IMR-90 (cell line): ENCODE data around the gene E2F3.

Source experiments
- CEBPB ChIP-seq: IDR thresholded peaks from 2 replicates; pipeline ENCODE4 v1.6.1; 2012; ENCODE audit warnings: low read depth, low read length, improper control_type of control experiment
- CHD1 ChIP-seq: IDR thresholded peaks from 2 replicates; pipeline ENCODE4 v1.6.1; 2012; ENCODE audit warnings: low read depth, low read length, improper control_type of control experiment
- CTCF ChIP-seq: conservative IDR thresholded peaks from 2 replicates; pipeline ENCODE4 v1.5.1; 2012; ENCODE audit warnings: mild to moderate bottlenecking, low read depth, low read length, improper control_type of control experiment
- ELK1 ChIP-seq: fragments of 150-350 bp; IDR thresholded peaks from 2 replicates; pipeline ENCODE4 v1.6.1; 2016; ENCODE audit warnings: low read depth, mild to moderate bottlenecking, low read length, moderate library complexity, borderline replicate concordance
- FOS ChIP-seq: fragments of 150-350 bp; IDR thresholded peaks from 2 replicates; pipeline ENCODE4 v1.6.1; 2016; ENCODE audit warnings: low read depth, low read length
- MAFK ChIP-seq: IDR thresholded peaks from 2 replicates; pipeline ENCODE4 v1.6.1; 2012; ENCODE audit warnings: low read depth, low read length, improper control_type of control experiment
- MXI1 ChIP-seq: IDR thresholded peaks from 2 replicates; pipeline ENCODE4 v1.6.1; 2012; ENCODE audit warnings: low read depth, mild to moderate bottlenecking, low read length, moderate library complexity, borderline replicate concordance
- NFE2L2 ChIP-seq: fragments of 150-350 bp; IDR thresholded peaks from 2 replicates; pipeline ENCODE4 v1.6.1; 2016; ENCODE audit warnings: low read depth, mild to moderate bottlenecking, low read length
- POLR2A ChIP-seq: IDR thresholded peaks from 2 replicates; pipeline ENCODE4 v1.6.1; 2012; ENCODE audit warnings: mild to moderate bottlenecking, low read depth, low read length
- RAD21 ChIP-seq: IDR thresholded peaks from 2 replicates; pipeline ENCODE4 v1.6.1; 2012; ENCODE audit warnings: low read length, improper control_type of control experiment
- RCOR1 ChIP-seq: IDR thresholded peaks from 2 replicates; pipeline ENCODE4 v1.6.1; 2012; ENCODE audit warnings: mild to moderate bottlenecking, low read length, improper control_type of control experiment; ENCODE audit not compliant: insufficient replicate concordance
- RFX5 ChIP-seq: IDR thresholded peaks from 2 replicates; pipeline ENCODE4 v1.8.0; 2012; ENCODE audit warnings: low read depth, mild to moderate bottlenecking, low read length, moderate library complexity
- SMC3 ChIP-seq: fragments of 150-350 bp; IDR thresholded peaks from 2 replicates; pipeline ENCODE4 v1.6.1; 2016; ENCODE audit warnings: low read depth, mild to moderate bottlenecking, antibody characterized with exemption, low read length, moderate library complexity
- USF2 ChIP-seq: fragments of 150-350 bp; IDR thresholded peaks from 2 replicates; pipeline ENCODE4 v1.6.1; 2017; ENCODE audit warnings: mild to moderate bottlenecking, antibody characterized with exemption, low read length, low read depth

DNA sequence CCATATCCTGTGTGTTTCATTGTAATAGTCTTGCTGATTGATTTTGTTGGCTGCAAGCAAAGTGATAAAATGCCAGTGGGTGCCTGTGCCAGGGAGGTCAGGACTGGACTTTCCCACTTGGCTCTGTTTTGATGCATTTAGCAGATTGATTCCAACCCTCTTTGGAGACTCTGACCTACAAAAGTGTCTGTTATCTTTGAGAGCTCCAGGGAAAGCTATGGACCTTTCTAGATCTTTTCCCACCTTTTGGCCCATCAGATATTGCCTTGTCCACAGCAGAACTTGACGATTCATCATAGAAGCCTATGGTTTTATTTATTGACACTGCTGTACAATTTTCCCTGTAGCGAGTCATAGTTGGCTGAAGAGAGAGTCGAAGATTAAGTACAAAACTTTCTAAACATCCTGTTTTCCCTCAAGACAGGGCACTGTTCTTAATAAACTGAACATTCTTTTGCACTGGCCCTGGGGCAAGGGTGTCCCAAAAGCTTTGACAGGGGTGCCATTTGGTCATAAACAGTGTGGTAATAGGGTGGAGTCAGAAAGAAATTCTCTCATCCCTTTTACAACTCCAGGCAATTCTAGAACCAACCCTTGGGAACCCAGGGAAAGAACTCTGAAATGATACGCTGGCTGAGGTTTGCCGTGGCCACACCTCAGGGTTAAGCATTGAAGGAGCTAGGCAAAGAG lies 53.7 kb downstream of the E2F3 start:
- no peak for TF ChIP-seq CTCF
- TF ChIP-seq POLR2A: no peak
- TF ChIP-seq CEBPB: no peak
- TF ChIP-seq RAD21: no peak
- TF ChIP-seq CHD1: no peak
- no peak for TF ChIP-seq MXI1
- TF ChIP-seq RCOR1: no peak
- TF ChIP-seq SMC3: no peak
- TF ChIP-seq MAFK: no peak
- no peak for TF ChIP-seq NFE2L2
- no peak for TF ChIP-seq ELK1
- no peak for TF ChIP-seq USF2
- TF ChIP-seq RFX5: no peak
- TF ChIP-seq FOS: no peak
